HCT116 (cell line): ENCODE results near the gene GRIK4.

Source experiments
- CEBPB ChIP-seq: IDR thresholded peaks from 2 replicates; pipeline ENCODE4 v1.6.1; 2012; ENCODE audit warnings: low read depth
- EZH2phosphoT487 ChIP-seq: fragments of 200-600 bp; IDR thresholded peaks from 2 replicates; pipeline ENCODE4 v1.6.1; 2018; ENCODE audit warnings: antibody characterized with exemption, borderline replicate concordance
- POLR2A ChIP-seq: IDR thresholded peaks from 2 replicates; pipeline ENCODE4 v1.7.0; 2011; ENCODE audit warnings: borderline replicate concordance; ENCODE audit not compliant: insufficient read depth, insufficient read length; ENCODE audit errors: extremely low read depth
- POLR2AphosphoS5 ChIP-seq: IDR thresholded peaks from 2 replicates; pipeline ENCODE4 v1.6.1; 2011; ENCODE audit warnings: mild to moderate bottlenecking, low read depth, low read length, moderate library complexity

GRCh38 chr11:120959189-120959588 is 447.6 kb downstream of the GRIK4 start:
- TF ChIP-seq EZH2phosphoT487 (no peak), POLR2A (no peak), POLR2AphosphoS5 (no peak), CEBPB (no peak)
